ENCODE results near the gene WLS.

Gene WLS

DNA sequence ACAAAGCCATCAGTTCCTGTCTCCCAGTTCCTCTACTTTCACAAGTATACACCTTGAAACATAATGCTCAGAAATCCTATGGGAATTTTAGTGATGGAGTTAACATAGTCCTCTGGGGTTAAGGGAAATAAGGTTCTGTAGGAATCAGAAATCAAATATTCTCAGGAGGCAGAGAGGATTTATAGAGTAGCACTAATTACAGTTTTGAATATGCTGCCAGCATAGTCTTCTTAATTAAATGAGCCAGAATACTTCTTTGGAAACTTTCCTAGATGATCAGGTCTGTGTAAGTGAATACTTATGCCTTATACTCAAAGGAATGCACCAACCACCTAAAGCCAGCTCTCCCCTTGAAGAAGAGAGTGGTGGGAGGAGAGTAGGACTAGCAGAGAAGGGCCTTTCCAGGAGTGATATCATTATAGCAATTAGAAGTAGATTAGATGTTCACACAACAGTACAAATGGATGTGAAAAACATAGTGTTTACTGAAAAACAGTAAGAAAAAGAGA, 150.5 kb downstream of the WLS start:
- no peak for DNase-seq (ENCODE audit: low spot score)

DNA sequence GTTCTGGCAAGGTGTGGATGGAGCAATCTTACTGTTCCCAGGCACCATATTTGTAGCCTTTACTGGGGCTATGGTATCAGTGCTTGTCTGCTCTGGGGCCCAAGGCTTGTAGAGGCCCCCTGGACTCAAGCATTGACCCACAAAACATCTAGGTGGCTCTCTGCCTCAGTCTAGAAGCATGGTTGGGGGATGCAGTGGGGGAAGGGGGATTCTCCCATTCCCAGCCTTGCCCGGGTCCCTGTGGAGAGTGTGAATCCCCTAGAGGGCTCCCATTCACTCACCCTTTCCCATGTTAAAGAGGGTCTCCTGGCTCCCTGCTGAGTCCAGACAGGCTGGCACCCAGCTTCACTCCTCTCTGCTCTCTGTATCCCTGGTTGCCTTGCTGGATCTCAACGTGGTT, 153.7 kb downstream of the WLS start:
- DNase-seq (ENCODE audit: low spot score), result no peak

Data from AG20443 (cell line).